Left ventricle myocardium inferior (tissue), 1 donor: ENCODE data around the gene FBH1. TPM values are rescaled to one million over a fixed set of nuclear protein-coding genes. Genes with fewer than 3 reads are reported as not detected.

Source experiments
- DNase-seq: peaks from one replicate; pipeline ENCODE4 v3.0.0-alpha.2; 2020
- H3K27ac ChIP-seq: fragments of 200-600 bp; replicated peaks from 2 replicates; pipeline ENCODE4 v1.8.0; 2021
- H3K27me3 ChIP-seq: fragments of 200-600 bp; 2 replicates; pipeline ENCODE4 v1.8.0; 2021; ENCODE audit warnings: low read depth
- H3K36me3 ChIP-seq: fragments of 200-600 bp; 2 replicates; pipeline ENCODE4 v1.8.0; 2021
- H3K4me1 ChIP-seq: fragments of 200-600 bp; 2 replicates; pipeline ENCODE4 v1.8.0; 2021
- H3K4me3 ChIP-seq: fragments of 200-600 bp; 2 replicates; pipeline ENCODE4 v1.8.0; 2021; ENCODE audit warnings: mild to moderate bottlenecking, moderate library complexity
- H3K9me3 ChIP-seq: fragments of 200-600 bp; replicated peaks from 2 replicates; pipeline ENCODE4 v1.8.0; 2021
- intact Hi-C: fragments of 100-400 bp; cut with micrococcal nuclease; formaldehyde crosslinking; loops from one replicate; pipeline ENCODE4 v1.11.0; 2022
- long read RNA-seq: library from polyadenylated mRNA; unstranded; transcript quantifications from one replicate; pipeline ENCODE4 v2.0.0, GENCODE V29; 2021
- total RNA-seq: library from RNA; stranded (reverse); fragmentation: NEBNext Ultra II Directional; extraction: Animal tissue kit (Norgen Biotek cat#: 25700); gene quantifications from one replicate; pipeline ENCODE4 v1.2.1, GENCODE V29; 2021
- TF ChIP-seq, protein P1 (sequence below): fragments of 200-600 bp; IDR thresholded peaks from 2 replicates; pipeline ENCODE4 v1.8.0; 2021; ENCODE audit warnings: antibody characterized with exemption, mild to moderate bottlenecking, borderline replicate concordance
- donor health status: DM: no; HTN: yes; CAD: no; lungs with severe emphysema.

The FBH1 gene
- 75.5 TPM for total RNA-seq
- long read RNA-seq, transcript FBH1-201 (21 exons, 3,560 nt) = major isoform, 96 of 189 reads
- long read RNA-seq, partial matches to known transcripts = 52 of 189 reads
- long read RNA-seq, other reads (novel, unspliced or antisense) = 41 of 189 reads

- intact Hi-C loops = no loop called here
- H3K36me3 ChIP-seq = peaks cover 30% of the 10 kb centered on the region
- peak within 1 kb of the TSS; percentile 90 for H3K4me3 ChIP-seq
- H3K27ac ChIP-seq = peak within 1 kb of the TSS; percentile 93
- H3K9me3 ChIP-seq = no peaks in the 10 kb centered on the region
- TF ChIP-seq, protein P1, sequence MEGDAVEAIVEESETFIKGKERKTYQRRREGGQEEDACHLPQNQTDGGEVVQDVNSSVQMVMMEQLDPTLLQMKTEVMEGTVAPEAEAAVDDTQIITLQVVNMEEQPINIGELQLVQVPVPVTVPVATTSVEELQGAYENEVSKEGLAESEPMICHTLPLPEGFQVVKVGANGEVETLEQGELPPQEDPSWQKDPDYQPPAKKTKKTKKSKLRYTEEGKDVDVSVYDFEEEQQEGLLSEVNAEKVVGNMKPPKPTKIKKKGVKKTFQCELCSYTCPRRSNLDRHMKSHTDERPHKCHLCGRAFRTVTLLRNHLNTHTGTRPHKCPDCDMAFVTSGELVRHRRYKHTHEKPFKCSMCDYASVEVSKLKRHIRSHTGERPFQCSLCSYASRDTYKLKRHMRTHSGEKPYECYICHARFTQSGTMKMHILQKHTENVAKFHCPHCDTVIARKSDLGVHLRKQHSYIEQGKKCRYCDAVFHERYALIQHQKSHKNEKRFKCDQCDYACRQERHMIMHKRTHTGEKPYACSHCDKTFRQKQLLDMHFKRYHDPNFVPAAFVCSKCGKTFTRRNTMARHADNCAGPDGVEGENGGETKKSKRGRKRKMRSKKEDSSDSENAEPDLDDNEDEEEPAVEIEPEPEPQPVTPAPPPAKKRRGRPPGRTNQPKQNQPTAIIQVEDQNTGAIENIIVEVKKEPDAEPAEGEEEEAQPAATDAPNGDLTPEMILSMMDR = no peak
- peaks cover 69% of the 10 kb centered on the region for H3K4me1 ChIP-seq
- H3K27me3 ChIP-seq = no peaks in the 10 kb centered on the region
- peak; percentile 99 for DNase-seq
These were observed at the start of gene FBH1, which contains the start of gene ANKRD16 for GRCh38 chr10:5889624-5890451. Gene FBH1, plus strand, starts transcription at chr10:5890243. Its CDS starts 103 bp downstream, at chr10:5890346. Gene ANKRD16, minus strand, starts transcription at chr10:5889893. Its CDS starts 539 bp downstream, at chr10:5889354.

GRCh38 chr10:5840314-5841307, 49.4 kb upstream of the FBH1 start:
- intact Hi-C loops = no loop called here
- H3K27ac ChIP-seq = peak overlapping the region; percentile 48
- H3K27me3 ChIP-seq = no peaks in the 10 kb centered on the region
- H3K4me1 ChIP-seq = peaks cover 27% of the 10 kb centered on the region
- H3K9me3 ChIP-seq = no peaks in the 10 kb centered on the region
- peak; percentile 41 for DNase-seq
- TF ChIP-seq, protein P1 = no peak
- H3K4me3 ChIP-seq = peak overlapping the region; percentile 25
- no peaks in the 10 kb centered on the region for H3K36me3 ChIP-seq

DNA sequence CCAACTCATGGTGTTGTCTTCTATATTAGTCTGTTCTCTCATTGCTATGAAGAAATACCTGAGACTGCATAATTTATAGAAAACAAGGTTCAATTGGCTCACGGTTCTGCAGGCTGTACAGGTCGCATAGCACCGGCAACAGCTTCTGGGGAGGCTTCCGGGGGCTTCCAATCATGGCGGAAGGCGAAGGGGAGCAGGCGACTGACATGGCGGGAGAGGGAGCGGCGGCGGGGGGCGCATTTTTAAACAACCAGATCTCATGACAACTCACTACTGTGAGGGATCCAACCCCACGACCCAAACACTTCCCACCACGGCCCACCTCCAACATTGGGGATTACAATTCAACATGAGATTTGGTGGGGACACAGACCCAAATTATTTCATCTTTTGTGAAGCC, 48.1 kb upstream of the FBH1 start:
- no peaks in the 10 kb centered on the region for H3K27me3 ChIP-seq
- no peaks in the 10 kb centered on the region for H3K36me3 ChIP-seq
- H3K9me3 ChIP-seq = no peaks in the 10 kb centered on the region
- intact Hi-C loops = no loop called here
- TF ChIP-seq, protein P1 = no peak
- peaks cover 27% of the 10 kb centered on the region for H3K4me1 ChIP-seq
- no peak for DNase-seq
- no peak overlapping the region for H3K27ac ChIP-seq
- H3K4me3 ChIP-seq = no peak overlapping the region

DNA sequence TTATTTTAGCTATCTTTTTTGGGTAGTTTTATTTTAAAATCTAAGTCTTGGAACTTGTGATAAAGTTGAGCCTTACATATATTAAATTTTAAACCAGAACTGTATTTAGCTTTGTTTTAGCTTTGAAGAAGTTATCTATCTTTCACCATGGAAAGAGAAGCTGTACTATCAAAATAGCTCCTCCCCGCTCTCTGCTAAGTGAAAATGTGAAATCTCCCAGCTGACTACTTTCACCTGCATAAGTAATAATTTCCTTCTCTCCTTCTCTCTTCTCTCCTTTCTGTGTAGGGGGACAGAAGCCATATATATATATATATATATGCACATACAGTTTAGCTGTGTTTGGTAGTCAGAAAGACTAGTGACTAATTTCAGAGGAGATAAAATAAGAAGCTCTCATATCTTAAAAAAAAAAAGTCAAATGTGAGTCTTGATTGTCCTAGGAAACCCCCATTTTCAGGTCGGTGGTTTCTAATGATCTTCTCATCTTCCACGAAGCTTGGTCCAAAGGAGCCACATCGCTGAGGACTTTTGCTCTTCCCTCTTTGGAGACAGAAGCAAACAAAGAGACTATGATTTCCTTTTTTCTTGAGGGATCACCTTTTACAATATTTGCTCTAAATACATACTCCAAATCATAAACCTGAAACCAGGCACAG, 46.2 kb upstream of the FBH1 start:
- TF ChIP-seq, protein P1 = no peak
- H3K4me1 ChIP-seq = peaks cover 27% of the 10 kb centered on the region
- H3K27me3 ChIP-seq = no peaks in the 10 kb centered on the region
- no peaks in the 10 kb centered on the region for H3K36me3 ChIP-seq
- H3K9me3 ChIP-seq = no peaks in the 10 kb centered on the region
- no peak for DNase-seq
- no peak overlapping the region for H3K27ac ChIP-seq
- no peak overlapping the region for H3K4me3 ChIP-seq
- intact Hi-C loops = no loop called here
